ENCODE data around the gene PIP5K1B. TPM values are rescaled to one million over a fixed set of nuclear protein-coding genes. Genes with fewer than 3 reads are reported as not detected.

The PIP5K1B gene
- total and polyA plus RNA-seq, 2 donors (not counting 1 experiment from before 2014, with no cell fraction given), result 11.8 to 24.1 TPM

DNA sequence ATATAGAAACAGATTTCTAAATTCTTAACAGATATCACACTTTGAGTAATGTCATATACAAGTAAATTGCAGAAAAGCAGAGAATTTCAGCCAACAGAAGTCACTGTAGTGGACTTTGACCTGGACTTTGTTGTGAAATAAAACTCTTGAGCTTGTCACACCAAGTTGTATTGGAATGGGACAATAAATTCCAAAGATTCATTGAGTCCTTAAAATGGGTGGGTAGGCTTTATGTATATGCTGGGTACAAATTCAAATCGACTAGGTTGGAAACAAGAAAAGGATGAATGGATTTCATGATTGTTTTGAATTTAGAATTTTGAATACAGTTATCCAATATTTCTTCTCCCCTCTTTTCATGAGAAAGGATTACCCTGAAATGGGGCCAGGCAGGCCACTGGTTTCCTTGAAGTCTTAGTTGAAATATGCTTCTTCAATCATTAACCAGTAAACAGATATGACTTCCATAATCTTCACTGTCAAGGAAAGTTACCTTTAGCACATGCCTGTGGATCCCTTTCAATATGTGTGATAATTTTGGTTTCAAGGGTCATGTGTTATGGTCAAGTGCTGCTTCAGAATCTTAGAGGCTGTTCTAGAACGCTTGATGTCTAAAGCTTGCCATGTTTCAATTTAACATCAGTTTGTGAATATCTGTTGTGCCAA lies 25.7 kb downstream of the PIP5K1B start:
- ChIA-PET POLR2A (no interaction called here), CTCF (interaction anchor here (1.2 to 1.3 kb wide), 2 partner anchors 10 to 13 kb away, joined by 3 read pairs; no protein-coding TSS in a partner anchor)
- H3K79me2 ChIP-seq (ENCODE audit: control insufficient read depth, insufficient read depth, low read length), result peaks cover 94% of the 10 kb centered on the region
- H3K9ac ChIP-seq (ENCODE audit: low read length), result no peak overlapping the region
- TF ChIP-seq, protein P1, sequence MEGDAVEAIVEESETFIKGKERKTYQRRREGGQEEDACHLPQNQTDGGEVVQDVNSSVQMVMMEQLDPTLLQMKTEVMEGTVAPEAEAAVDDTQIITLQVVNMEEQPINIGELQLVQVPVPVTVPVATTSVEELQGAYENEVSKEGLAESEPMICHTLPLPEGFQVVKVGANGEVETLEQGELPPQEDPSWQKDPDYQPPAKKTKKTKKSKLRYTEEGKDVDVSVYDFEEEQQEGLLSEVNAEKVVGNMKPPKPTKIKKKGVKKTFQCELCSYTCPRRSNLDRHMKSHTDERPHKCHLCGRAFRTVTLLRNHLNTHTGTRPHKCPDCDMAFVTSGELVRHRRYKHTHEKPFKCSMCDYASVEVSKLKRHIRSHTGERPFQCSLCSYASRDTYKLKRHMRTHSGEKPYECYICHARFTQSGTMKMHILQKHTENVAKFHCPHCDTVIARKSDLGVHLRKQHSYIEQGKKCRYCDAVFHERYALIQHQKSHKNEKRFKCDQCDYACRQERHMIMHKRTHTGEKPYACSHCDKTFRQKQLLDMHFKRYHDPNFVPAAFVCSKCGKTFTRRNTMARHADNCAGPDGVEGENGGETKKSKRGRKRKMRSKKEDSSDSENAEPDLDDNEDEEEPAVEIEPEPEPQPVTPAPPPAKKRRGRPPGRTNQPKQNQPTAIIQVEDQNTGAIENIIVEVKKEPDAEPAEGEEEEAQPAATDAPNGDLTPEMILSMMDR (IDR thresholded peaks at IDR 0.05), result no peak
- no peak for TF ChIP-seq EZH2 (IDR thresholded peaks at IDR 0.05; ENCODE audit: borderline replicate concordance, insufficient read depth, low read depth, low read length, poor library complexity, severe bottlenecking)
- H3K27ac ChIP-seq (ENCODE audit: low read length in 2 of 2), result no peak overlapping the region
- ATAC-seq (ENCODE audit: low read depth), result no peak
- peaks cover 62% of the 10 kb centered on the region for H4K20me1 ChIP-seq (ENCODE audit: control insufficient read depth, insufficient read depth, low read length, poor library complexity, severe bottlenecking)
- WGBS (ENCODE audit: insufficient coverage), result 100% methylated on average over 1 of the region's 2 CpGs
- intact Hi-C loops (cut with micrococcal nuclease), result no loop called here
- DNase-seq, result no peak
- H3K9me3 Mint-ChIP-seq (ENCODE audit: insufficient read depth), result no peaks in the 10 kb centered on the region
- H3K27me3 Mint-ChIP-seq, result no peaks in the 10 kb centered on the region
- H3K4me1 ChIP-seq (ENCODE audit: control insufficient read depth in 2 of 2, insufficient read depth in 2 of 2, low read length in 2 of 2), result no peaks in the 10 kb centered on the region
- no peak overlapping the region for H3K27ac Mint-ChIP-seq
- H3K9me3 ChIP-seq (ENCODE audit: control extremely low read depth in 1 of 3, control insufficient read depth in 2 of 3, insufficient read depth in 1 of 3, low read length in 2 of 3), result no peaks in the 10 kb centered on the region
- H3K4me3 ChIP-seq (ENCODE audit: control extremely low read depth in 1 of 5, extremely low read depth in 1 of 5, insufficient read depth in 1 of 5, low read depth in 2 of 5, low read length in 4 of 5), result no peak overlapping the region
- peaks cover 0 to 6% of the 10 kb centered on the region in 2 experiments for H3K36me3 ChIP-seq (replicated peaks in 1 of 2; ENCODE audit: control extremely low read depth in 1 of 2, control insufficient read depth in 1 of 2, extremely low read depth in 1 of 2, insufficient read depth in 2 of 2, low read length in 1 of 2)
- H3K4me2 ChIP-seq (replicated peaks; ENCODE audit: low read depth, low read length, poor library complexity, severe bottlenecking), result no peak overlapping the region
- no peak overlapping the region for H2AFZ ChIP-seq (ENCODE audit: insufficient read depth, low read depth, low read length, poor library complexity, severe bottlenecking)
- H3K4me3 Mint-ChIP-seq, result no peak overlapping the region
- no peaks in the 10 kb centered on the region for H3K27me3 ChIP-seq (replicated peaks in 1 of 4; ENCODE audit: control extremely low read depth in 1 of 4, control insufficient read depth in 3 of 4, insufficient read depth in 4 of 4, low read length in 3 of 4)
- peaks cover 22% of the 10 kb centered on the region for H3K4me1 Mint-ChIP-seq

DNA sequence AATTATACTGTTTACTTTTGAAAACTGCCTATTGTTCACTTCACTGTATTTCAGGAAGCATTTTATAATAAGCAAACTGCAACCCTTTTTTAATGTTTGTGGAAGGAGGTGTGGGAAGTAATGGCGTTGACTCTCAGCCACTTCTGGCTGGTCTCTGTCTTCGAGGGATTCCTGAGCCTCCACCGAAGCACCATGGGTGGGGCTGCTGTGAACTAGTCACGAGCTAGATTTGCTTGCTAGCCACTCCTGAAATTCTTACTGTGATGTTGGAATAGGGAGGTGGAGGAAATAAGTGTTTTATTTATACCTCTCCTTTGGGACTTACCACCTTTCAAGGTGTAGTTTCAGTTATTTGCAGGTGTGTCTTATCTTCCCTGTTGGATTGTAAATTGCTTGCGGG lies 26.8 kb downstream of the PIP5K1B start:
- Histone ChIP-seq H3K36me3 (replicated peaks in 1 of 2; ENCODE audit: control extremely low read depth in 1 of 2, control insufficient read depth in 1 of 2, extremely low read depth in 1 of 2, insufficient read depth in 2 of 2, low read length in 1 of 2) (peaks cover 0 to 6% of the 10 kb centered on the region in 2 experiments), H3K9ac (ENCODE audit: low read length) (no peak overlapping the region), H3K27me3 (replicated peaks in 1 of 4; ENCODE audit: control extremely low read depth in 1 of 4, control insufficient read depth in 3 of 4, insufficient read depth in 4 of 4, low read length in 3 of 4) (no peaks in the 10 kb centered on the region), H3K27ac (ENCODE audit: low read length in 2 of 2) (no peak overlapping the region), H3K4me3 (ENCODE audit: control extremely low read depth in 1 of 5, extremely low read depth in 1 of 5, insufficient read depth in 1 of 5, low read depth in 2 of 5, low read length in 4 of 5) (no peak overlapping the region), H3K9me3 (ENCODE audit: control extremely low read depth in 1 of 3, control insufficient read depth in 2 of 3, insufficient read depth in 1 of 3, low read length in 2 of 3) (no peaks in the 10 kb centered on the region), H3K79me2 (ENCODE audit: control insufficient read depth, insufficient read depth, low read length) (peaks cover 94% of the 10 kb centered on the region), H3K4me2 (replicated peaks; ENCODE audit: low read depth, low read length, poor library complexity, severe bottlenecking) (no peak overlapping the region), H2AFZ (ENCODE audit: insufficient read depth, low read depth, low read length, poor library complexity, severe bottlenecking) (no peak overlapping the region), H3K4me1 (ENCODE audit: control insufficient read depth in 2 of 2, insufficient read depth in 2 of 2, low read length in 2 of 2) (no peaks in the 10 kb centered on the region), H4K20me1 (ENCODE audit: control insufficient read depth, insufficient read depth, low read length, poor library complexity, severe bottlenecking) (peaks cover 58% of the 10 kb centered on the region)
- no peaks in the 10 kb centered on the region for H3K9me3 Mint-ChIP-seq (ENCODE audit: insufficient read depth)
- CTCF ChIA-PET, result interaction anchor here (1.2 to 1.3 kb wide), 2 partner anchors 9 to 15 kb away, joined by 3 read pairs; no protein-coding TSS in a partner anchor
- 96% methylated on average over 3 of the region's 5 CpGs for WGBS (ENCODE audit: insufficient coverage)
- H3K27me3 Mint-ChIP-seq, result no peaks in the 10 kb centered on the region
- POLR2A ChIA-PET, result no interaction called here
- no peak for TF ChIP-seq EZH2 (IDR thresholded peaks at IDR 0.05; ENCODE audit: borderline replicate concordance, insufficient read depth, low read depth, low read length, poor library complexity, severe bottlenecking)
- TF ChIP-seq, protein P1 (IDR thresholded peaks at IDR 0.05), result no peak
- DNase-seq, result no peak
- H3K4me3 Mint-ChIP-seq, result no peak overlapping the region
- ATAC-seq (ENCODE audit: low read depth), result no peak
- H3K4me1 Mint-ChIP-seq, result peaks cover 29% of the 10 kb centered on the region
- H3K27ac Mint-ChIP-seq, result no peak overlapping the region
- intact Hi-C loops (cut with micrococcal nuclease), result no loop called here

Measured in B cell (primary cell).